ENCODE data around the gene RGSL1. TPM values are rescaled to one million over a fixed set of nuclear protein-coding genes. Genes with fewer than 3 reads are reported as not detected.

Gene RGSL1
- total RNA-seq, 1 donor from 2014 or later, result not detected

DNA sequence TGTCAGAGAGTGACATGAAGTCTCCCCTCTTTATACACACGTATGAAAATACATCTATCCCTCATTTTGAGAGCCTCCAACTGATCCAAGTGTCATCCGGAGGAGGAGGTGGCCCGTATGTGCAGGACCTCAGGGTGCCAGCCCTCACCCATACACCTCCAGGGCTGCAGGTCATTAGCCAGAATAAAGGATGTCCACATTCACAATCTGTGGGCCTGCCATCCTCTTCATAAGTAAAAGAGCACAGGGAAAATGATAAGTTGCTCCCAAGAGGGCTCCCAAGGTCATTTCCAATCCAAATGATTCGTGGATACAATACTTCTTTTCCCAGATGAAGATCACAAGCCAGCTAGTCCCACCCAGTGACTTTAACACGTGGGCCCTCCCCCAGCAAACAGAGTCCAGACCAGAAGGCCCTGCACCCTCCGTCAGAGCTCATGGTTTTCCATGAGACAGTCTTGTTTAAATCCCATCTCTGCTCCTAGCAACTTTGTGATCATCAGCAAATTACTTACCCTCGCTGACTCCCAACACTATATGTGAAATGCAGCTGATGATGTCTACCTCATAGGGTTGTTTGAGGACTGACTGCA, 110.5 kb downstream of the RGSL1 start:
- no peak overlapping the region for H3K27ac Mint-ChIP-seq
- H3K9me3 Mint-ChIP-seq, result peaks cover 5% of the 10 kb centered on the region
- no peak for DNase-seq (ENCODE audit: low spot score in 2 of 2, unreplicated experiment in 2 of 2)
- peaks cover 26% of the 10 kb centered on the region for H3K27me3 Mint-ChIP-seq (ENCODE audit: low read depth)
- no peak for TF ChIP-seq CTCF (IDR thresholded peaks at IDR 0.05; ENCODE audit: unreplicated experiment)
- H3K36me3 Mint-ChIP-seq, result no peaks in the 10 kb centered on the region
- no peaks in the 10 kb centered on the region for H3K4me1 Mint-ChIP-seq
- no peak overlapping the region for H3K4me3 Mint-ChIP-seq

- TF ChIP-seq CTCF (IDR thresholded peaks at IDR 0.05; ENCODE audit: unreplicated experiment), result no peak
- Mint-ChIP-seq H3K27me3 (ENCODE audit: low read depth) (peaks cover 29% of the 10 kb centered on the region), H3K36me3 (no peaks in the 10 kb centered on the region), H3K27ac (no peak overlapping the region), H3K9me3 (peaks cover 6% of the 10 kb centered on the region), H3K4me3 (no peak overlapping the region), H3K4me1 (no peaks in the 10 kb centered on the region)
- no peak for DNase-seq (ENCODE audit: low spot score in 2 of 2, unreplicated experiment in 2 of 2)
These were observed 111.5 kb downstream of the RGSL1 start for GRCh38 chr1:182561456-182561855.

GRCh38 chr1:182563095-182563494, 113.1 kb downstream of the RGSL1 start:
- no peak for DNase-seq (ENCODE audit: low spot score in 2 of 2, unreplicated experiment in 2 of 2)
- Mint-ChIP-seq H3K4me1 (no peaks in the 10 kb centered on the region), H3K36me3 (no peaks in the 10 kb centered on the region), H3K4me3 (no peak overlapping the region), H3K27ac (no peak overlapping the region), H3K9me3 (peaks cover 6% of the 10 kb centered on the region), H3K27me3 (ENCODE audit: low read depth) (peaks cover 29% of the 10 kb centered on the region)
- no peak for TF ChIP-seq CTCF (IDR thresholded peaks at IDR 0.05; ENCODE audit: unreplicated experiment)

DNA sequence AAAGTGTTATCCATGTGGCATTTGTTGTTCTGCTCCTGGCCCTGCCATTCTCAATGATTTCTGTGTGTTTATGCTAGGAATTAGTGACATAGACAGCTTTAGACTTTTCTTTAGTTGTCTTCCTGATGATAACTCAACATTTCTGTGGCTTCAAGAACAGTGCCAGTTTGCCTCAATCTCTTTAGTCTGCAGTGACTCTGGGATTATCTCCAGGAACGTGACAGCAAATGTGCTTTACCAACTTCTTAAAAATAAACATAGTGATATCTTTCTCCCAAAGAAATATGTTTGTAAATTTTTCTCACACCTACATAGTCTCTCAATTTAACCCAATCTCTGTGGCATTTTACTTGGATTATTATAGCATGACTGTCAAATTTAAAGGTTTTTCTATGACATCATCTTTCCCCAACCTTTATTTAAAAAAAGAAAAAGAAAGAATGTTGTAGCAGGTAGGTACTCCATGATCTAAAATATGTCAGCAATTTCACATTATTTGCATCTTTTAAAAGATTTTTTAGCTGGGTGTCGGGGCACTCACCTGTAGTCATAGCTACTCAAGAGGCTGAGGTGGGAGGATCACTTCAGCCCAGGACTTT, 114.6 kb downstream of the RGSL1 start:
- Mint-ChIP-seq H3K4me3 (no peak overlapping the region), H3K36me3 (no peaks in the 10 kb centered on the region), H3K4me1 (no peaks in the 10 kb centered on the region), H3K27me3 (ENCODE audit: low read depth) (peaks cover 26% of the 10 kb centered on the region), H3K9me3 (peaks cover 6% of the 10 kb centered on the region), H3K27ac (no peak overlapping the region)
- no peak for DNase-seq (ENCODE audit: low spot score in 2 of 2, unreplicated experiment in 2 of 2)
- TF ChIP-seq CTCF (IDR thresholded peaks at IDR 0.05; ENCODE audit: unreplicated experiment), result no peak

- Mint-ChIP-seq H3K4me1 (no peaks in the 10 kb centered on the region), H3K27ac (no peak overlapping the region), H3K36me3 (no peaks in the 10 kb centered on the region), H3K4me3 (no peak overlapping the region), H3K27me3 (ENCODE audit: low read depth) (peaks cover 23% of the 10 kb centered on the region), H3K9me3 (peaks cover 6% of the 10 kb centered on the region)
- no peak for TF ChIP-seq CTCF (IDR thresholded peaks at IDR 0.05; ENCODE audit: unreplicated experiment)
- DNase-seq (ENCODE audit: low spot score in 2 of 2, unreplicated experiment in 2 of 2), result no peak
These were observed 115.6 kb downstream of the RGSL1 start for GRCh38 chr1:182565537-182565936.

Measured in mesothelial cell of epicardium (in vitro differentiated cells).